HG03460 (cell line): ENCODE measurements around the gene PROS1.
"Not testable (repeated sequence)": the region's sequence is repeated elsewhere in the genome, so short reads cannot be mapped to it uniquely, and the experiment has no call there.

Source experiments
- ATAC-seq: cut with Tn5 transposase; IDR thresholded peaks from one replicate; pipeline ENCODE4 v1.9.1; 2021; ENCODE audit not compliant: unreplicated experiment

The PROS1 gene

DNA sequence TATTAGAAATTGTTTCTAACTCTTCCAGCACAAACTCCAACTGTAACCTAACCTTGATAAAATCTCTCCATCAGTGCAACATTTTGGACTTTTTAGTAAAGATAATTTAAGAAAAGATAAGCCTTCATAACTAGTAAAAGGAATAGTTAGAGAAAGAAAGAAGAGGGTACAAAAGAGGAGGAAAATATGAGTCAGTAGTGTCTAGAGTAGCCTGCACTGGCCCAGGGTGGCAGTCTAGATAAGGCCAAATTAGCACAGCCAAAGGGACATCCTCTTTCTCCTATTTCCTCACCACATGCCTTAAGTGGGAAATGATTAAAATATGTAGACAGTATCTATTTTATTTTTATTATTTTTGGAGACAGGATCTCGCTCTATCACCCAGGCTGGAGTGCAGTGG, 3.7 kb downstream of the PROS1 start:
- no peak for ATAC-seq

DNA sequence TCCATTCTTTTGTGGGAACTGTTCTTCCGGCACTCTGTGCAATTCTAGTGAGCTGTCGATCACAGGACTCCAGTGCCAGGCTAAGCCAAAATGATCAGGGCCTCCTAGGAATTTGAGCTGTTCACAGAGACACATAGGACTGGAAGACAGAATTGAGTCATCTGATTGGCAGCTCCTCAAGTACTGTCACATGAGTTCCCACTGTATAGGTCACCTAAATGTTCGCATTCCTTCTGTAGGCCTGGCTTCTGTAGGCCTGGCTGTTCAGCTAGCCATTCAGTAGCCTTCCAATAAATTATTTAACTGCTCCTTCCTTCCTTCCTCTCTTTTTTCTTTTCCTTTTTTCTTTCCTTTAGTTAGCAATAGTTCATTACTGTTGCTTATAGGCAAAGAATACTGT, 4.3 kb downstream of the PROS1 start:
- no peak for ATAC-seq

GRCh38 chr3:93965106-93965505, 8.6 kb downstream of the PROS1 start:
- not testable (repeated sequence) for ATAC-seq

DNA sequence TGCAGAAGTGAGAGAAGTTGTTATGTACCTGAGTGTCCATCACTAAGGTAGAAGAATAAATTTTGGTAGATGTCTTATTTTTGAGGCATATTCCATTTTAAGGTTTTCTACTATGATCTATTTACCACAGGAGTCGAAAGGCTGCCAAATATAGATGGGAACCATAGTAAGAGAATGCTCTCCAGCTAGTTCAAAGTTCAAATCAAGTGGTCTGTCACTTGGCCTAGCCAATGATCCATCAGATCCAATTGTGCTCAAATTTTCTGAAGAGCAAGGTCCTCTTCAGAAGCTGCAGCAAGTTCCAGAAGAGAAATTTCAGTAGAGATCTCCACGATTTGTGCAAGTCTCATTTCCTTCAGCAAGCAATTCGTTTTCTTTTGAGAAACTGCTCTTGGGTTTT, 10.9 kb downstream of the PROS1 start:
- ATAC-seq = no peak

GRCh38 chr3:93961489-93961888, 12.2 kb downstream of the PROS1 start:
- ATAC-seq = no peak

- no peak for ATAC-seq
Measured at GRCh38 chr3:93961026-93961425, 12.7 kb downstream of the PROS1 start.

DNA sequence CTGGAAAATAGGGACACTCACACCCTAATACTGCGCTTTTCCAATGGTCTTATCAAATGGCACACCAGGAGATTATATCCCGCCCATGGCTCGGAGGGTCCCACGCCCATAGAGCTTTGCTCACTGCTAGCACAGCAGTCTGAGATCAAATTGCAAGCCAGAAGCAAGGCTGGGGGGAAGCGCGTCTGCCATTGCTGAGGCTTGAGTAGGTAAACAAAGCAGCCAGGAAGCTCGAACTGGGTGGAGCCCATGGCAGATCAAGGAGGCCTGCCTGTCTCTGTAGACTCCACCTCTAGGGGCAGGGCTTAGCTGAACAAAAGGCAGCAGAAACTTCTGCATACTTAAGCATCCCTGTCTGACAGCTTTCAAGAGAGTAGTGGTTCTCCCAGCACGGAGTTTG, 23.7 kb downstream of the PROS1 start:
- not testable (repeated sequence) for ATAC-seq

DNA sequence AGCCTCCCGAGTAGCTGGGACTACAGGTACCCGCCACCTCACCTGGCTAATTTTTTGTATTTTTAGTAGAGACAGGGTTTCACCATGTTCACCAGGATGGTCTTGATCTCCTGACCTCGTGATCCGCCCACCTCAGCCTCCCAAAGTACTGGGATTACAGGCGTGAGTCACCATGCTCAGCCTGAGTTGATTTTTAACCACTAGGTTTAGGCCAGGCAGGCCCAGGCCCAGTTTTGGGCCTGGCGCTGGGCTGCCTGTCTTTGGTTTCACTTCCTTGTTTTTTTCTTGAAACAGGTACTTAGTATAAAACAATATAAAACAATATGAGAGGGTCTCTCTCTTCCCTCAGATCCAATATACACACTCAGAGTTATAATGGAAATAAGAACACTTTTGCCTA, 36.2 kb downstream of the PROS1 start:
- ATAC-seq = not testable (repeated sequence)

DNA sequence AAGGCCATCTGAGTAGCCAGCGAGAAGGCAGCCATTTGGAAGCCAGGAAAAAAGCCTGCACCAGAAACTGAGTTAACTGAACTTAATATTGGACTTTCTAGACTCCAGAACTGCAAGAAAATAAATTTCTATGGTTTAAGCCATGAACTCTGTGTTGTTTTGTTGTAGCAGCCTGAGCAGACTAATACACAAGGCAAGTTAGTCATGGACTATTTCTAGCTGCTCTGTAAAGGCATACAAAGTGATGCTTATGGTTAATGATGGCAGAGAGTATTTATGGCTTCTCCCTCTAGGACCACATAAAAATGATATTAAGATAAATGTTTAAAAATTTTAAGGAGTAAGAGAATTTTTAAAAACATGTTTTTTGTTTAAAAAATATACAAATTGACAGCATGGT, 37.1 kb downstream of the PROS1 start:
- ATAC-seq = no peak

DNA sequence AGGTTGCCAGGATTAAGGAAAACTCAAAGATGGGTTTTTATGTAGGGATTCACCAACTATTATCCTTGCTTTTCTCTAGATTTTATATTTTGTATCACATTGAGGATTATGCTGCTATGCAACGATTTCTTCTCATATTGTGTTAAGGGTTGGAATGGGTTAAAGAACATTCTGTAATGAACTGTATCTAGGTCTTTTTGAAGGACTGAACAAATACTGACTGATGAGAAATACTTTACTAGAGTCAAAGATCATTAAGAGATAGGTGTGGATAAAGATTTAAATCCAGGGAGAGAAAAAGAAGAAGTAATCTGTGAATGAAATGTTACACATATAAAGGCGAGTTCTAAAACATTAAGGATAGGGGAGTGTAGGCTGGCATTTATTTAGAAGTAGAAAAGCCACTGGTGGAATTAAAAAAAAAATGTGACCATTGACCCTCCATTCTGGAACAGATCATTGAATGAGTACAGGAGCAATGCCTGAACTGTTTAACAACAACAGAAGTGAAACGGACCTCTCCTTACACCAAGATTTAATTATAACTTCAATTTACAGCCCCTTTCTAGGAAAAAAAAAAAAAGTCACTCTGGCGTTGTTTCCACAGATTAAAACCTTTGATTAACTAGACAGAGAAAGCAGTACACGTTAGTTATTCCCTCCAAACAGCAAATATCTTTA, 39.2 kb downstream of the PROS1 start:
- no peak for ATAC-seq

DNA sequence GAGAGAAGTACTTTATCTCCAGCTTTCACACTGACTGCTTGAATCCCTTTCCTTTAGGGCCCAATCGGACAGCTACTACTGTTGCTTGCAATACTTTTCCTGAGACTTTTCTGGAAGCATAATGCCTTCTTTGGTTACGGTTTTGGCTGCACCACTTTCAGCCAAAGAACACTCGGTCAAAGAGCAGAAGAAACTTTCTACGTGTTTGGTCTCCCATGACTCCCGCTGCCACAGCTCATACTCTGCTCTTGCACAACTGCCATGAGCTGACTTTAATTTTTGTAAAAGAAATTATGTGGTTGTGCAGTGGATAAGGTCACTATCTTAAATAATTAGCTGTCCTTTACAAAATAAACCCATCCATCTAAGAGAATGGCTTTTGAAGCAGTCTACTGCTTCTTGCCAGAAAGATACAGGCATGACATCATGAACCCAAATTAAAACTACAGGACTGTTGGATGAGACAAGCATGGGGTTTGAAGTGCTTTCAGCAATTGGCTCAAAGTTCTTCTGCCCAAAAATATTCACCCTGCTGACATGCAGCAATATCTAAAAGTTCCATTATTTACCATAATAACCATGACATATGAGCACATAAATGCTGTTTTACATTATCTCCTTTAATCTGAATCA, 42.0 kb downstream of the PROS1 start:
- ATAC-seq = no peak

- no peak for ATAC-seq
Measured at GRCh38 chr3:93930041-93930440, 43.7 kb downstream of the PROS1 start.

GRCh38 chr3:93926789-93927188, 46.9 kb downstream of the PROS1 start:
- no peak for ATAC-seq

GRCh38 chr3:93924491-93924890, 49.2 kb downstream of the PROS1 start:
- no peak for ATAC-seq

GRCh38 chr3:93923006-93923405, 50.7 kb downstream of the PROS1 start:
- ATAC-seq = no peak

GRCh38 chr3:93917546-93918029, 56.1 kb downstream of the PROS1 start:
- not testable (repeated sequence) for ATAC-seq

- ATAC-seq = not testable (repeated sequence)
Measured at GRCh38 chr3:93913623-93914022, 60.1 kb downstream of the PROS1 start.

GRCh38 chr3:93911206-93911605, 62.5 kb downstream of the PROS1 start:
- ATAC-seq = no peak

DNA sequence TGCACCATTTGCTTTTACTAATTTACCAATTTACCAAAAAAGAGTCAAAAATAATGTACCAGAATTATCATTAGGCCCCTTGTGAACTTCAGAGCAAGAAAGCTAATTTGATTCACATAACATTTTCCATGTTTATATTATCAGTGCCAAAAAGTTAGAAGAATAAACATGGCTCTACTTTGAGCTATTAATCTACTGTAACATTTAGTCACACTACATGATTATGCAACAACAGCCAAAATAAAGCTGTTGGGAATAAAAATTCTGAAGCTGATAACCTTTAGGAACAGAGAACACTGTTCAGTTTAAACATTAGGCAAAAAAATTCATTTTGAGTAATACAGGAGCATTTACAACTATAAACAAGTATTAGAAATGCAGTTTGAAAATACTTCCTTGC, 63.6 kb downstream of the PROS1 start:
- no peak for ATAC-seq

- ATAC-seq = no peak
Measured at GRCh38 chr3:93907132-93907531, 66.6 kb downstream of the PROS1 start.

DNA sequence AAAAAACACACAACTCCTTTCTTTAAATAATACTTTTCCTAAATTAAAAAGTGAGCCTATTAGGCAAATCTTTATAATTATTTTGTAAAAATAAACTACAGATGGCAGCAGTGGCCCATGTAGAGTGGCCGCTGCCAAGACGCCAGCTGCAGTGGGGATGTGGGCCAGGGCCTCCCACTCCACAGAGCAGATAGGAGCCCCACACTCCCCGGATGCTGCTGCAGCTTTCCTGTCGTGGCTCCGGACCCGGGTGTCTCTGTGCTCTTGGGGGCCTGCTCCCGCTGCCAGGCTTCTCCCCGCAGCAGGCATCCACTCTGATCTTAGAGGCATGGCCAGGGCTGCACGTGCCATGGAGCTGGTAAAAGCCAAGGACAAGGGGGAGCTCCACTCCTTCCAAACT, 67.5 kb downstream of the PROS1 start:
- ATAC-seq = no peak

DNA sequence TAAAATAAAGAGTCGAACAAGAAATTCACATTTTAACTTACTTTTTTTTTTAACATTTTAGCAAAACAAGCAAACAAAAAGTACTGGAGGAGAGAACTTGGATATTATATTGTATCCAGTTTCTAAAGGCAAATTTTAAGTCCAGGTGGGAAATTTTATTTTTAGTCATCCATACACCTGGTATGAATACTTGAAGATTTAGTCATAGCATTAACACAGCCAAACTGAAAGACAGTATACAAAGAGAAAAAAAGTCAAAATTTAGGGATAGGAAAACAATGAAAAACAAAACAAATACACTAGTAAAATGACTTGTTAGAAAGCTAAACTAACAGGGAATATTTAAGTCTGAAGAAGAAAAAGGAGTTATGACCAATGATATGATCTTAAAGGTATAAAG, 69.1 kb downstream of the PROS1 start:
- ATAC-seq = no peak
